HPDE6-E6E7 (cell line): Measurements from ENCODE around the gene CYP17A1.
"Not testable (repeated sequence)": the region's sequence is repeated elsewhere in the genome, so short reads cannot be mapped to it uniquely, and the experiment has no call there.

ENCODE experiments used
- DNase-seq: peaks from one replicate; pipeline ENCODE4 v3.0.0; 2011; ENCODE audit warnings: missing footprints; ENCODE audit errors: extremely low spot score

Gene CYP17A1

DNA sequence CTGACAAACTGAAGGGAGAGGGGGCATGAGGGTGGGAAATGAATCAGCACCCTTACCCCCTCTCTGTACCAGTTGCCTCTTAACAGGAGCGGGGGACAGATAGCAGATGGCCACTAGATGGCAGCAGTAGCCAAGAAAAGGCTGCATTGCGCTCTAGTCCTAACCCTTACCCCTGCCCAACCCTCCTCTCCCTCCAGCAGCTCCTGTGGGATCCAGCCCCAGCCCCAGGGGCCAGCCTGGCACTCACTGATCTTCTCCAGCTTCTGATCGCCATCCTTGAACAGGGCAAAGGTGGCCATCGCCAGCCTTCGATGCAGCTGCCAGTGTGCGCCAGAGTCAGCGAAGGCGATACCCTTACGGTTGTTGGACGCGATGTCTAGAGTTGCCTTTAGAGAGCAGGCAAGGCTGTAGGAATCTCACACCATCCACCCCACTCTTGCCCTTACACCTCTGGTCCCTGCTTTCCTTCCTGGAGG is 2.2 kb downstream of the CYP17A1 start:
- DNase-seq, result peak; percentile 75

DNA sequence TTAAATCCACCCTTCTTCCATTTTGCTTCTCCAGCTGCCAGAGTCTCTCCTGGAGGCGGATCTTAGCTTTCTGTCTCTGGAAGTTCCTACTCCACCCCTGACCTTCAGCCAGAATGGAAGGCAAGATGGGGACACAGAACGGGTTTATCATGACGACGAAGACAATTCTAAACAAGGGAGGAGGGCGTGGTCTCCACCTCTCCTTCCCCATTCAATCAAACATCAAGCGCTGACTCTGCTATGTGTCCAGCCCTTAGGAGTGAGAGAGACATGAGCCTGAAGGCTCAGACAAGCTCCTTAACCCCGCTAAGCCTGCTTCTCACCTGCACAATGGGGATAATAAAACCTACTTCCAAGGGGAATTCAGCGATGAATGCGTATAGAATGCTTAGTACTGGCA is 3.1 kb downstream of the CYP17A1 start:
- no peak for DNase-seq

DNA sequence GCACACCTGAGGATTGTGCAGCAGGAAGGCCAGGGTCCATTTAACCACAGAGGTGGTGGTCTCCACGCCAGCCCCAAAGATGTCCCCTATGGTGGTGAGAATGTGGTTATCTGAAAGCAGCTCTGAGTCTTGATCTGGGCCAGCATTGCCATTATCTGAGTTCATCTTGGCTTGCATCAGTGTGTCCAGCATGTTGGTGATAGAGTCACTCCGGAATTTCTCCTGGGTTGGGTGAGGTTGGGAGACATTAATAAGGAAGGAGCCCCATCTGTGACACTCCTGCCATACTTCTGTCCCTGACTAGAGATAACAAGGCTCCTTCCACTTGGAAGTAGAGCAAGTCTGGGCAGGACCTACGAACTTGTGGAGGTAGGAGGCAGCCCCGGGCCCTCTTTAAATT is 4.2 kb downstream of the CYP17A1 start:
- DNase-seq, result no peak

DNA sequence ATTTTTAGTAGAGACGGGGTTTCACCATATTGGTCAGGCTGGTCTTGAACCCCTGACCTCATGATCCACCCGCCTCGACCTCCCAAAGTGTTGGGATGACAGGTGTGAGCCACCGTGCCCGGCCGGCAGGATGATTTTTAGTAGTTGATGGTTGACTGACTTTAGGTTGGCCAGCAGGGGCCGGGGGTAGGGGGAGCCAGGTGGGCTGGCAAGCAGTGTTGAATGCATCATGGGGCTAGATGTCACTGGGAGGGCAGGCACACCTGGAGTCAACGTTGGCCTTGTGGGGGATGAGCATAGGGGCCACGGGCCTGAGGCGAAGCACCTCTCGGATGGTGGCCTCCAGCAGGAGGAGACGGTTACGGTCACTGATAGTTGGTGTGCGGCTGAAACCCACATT is 5.0 kb downstream of the CYP17A1 start:
- no peak for DNase-seq

DNA sequence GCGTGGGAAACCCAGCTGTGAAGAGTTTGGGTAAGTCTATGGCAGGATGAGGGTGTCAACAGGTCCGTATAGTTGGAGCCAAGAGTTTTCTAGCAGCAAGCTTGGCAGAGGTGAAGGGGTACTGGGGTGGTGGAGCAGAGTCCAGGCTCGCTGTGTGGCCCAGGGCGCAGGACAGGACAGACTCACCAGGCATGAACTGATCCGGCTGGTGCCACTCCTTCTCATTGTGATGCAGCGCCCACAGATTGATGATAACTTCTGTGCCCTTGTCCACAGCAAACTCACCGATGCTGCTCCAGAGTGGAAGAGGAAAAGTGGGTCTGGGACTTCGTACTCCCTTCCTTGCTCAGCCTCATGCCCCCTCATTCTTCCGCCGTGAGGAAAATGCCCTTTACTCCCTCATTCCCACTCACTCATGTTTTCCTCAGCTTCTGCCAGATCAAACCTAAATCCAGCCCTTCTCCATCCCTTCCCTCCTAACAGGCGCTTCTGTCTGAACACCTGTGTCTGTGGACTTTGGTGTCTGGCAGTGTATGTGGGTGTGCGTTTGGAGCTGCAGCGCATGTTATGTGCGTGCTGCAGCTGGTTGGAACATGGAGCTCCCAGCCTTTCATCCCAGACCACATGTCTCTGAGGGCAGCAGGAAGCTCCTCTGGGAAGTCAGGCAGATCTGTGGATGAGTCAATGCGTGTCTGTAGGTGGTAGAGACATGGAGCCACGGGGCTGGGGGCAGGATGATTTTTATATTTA is 5.7 kb downstream of the CYP17A1 start:
- DNase-seq, result no peak

DNA sequence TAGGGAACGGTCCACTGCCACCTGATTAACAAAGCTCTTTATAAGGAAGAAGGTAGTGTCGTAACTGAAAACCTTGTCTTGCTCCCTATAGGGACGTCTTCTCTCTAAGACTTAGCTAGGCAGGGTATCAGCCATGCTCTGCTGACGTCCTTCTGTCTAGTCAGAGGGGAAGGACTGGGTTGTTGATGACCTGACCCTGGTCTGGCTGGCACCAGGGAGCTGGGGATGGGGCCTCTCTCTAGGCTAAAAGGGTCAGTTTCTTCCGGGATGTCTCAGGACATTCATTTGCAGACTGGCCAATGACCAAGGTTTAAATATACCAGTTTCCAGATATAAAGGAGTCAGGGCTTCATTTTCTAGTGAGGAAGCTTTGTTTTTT is 9.6 kb downstream of the CYP17A1 start:
- no peak for DNase-seq

DNA sequence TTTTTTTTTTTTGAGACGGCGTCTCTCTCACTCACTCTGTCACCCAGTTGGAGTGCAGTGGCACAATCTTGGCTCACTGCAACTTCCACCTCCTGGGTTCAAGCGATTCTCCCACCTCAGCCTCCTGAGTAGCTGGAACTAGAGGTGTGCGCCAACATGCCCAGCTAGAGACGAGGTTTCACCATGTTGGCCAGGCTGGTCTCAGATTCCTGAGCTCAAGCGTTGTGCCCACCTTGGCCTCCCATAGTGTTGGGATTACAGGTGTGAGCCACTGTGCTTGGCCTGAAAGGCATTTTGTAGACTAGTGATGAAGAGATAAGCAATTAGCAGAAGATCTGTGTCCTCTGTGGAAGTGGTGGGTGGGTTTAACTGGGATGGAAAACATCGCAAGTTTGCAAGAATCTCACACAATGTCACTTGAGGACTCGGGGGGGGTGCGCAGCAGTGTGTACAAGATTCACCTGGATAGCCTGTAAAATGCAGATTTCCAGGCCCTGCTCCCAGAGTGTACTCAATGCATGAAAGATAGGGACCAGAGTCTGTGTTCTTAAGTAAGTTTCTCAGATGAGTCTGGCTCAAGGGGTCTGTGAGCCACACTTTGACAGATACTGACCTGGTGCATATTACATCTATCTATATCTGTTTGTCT is 10.9 kb downstream of the CYP17A1 start:
- no peak for DNase-seq

DNA sequence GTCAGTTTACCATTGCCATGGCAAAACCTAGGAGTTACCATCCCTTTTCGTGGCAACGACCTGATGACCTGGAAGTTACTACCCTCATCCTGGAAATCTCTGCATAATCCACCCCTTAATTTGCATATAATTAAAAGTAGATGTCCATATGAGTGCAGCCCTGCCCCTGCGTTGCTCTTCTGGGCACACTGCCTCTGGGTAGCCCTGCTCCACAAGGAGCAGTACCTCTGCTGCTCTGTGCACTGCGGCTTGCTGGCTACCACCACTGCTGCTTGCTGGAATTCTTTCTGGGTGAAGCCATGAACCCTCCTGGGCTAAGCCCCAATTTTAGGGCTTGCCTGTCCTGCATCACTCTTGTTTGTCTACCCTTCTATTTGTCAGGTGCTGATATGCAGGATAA is 12.5 kb downstream of the CYP17A1 start:
- DNase-seq, result no peak

DNA sequence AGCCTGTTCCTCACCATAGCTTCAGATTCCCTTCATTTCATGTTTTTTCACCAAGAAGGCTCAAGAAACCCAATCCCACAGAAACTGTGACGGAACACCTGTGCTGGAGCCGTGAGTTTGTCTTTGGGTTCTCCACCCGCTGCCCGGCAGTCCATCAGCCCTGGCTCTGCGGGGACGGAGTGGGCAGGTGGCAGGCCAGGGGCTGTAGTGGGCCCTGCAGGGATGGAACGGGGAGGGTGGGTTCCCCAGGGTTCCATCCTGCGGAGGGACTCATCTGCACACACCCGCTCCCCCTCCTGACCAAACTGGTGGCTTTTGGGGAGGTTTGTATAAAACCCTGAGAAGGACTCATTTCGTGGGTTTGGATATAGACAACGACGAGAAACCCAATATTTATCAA is 15.0 kb downstream of the CYP17A1 start:
- no peak for DNase-seq

DNA sequence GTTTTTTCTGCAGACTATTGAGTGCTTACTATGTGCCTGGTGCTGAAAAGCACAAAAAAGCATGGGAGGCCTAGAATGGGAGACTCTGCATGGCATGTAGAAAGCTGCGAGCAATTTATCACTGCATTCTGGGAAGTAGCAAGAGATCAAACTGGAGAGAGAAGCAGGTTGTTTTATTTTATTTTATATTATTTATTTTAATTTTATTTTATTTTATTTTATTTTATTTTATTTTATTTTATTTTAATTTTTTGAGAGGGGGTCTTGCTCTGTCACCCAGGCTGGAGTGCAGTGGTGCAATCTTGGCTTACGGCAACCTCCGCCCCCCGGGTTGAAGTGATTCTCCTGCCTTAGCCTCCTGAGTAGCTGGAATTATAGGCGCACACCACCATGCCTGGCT is 17.2 kb downstream of the CYP17A1 start:
- not testable (repeated sequence) for DNase-seq

DNA sequence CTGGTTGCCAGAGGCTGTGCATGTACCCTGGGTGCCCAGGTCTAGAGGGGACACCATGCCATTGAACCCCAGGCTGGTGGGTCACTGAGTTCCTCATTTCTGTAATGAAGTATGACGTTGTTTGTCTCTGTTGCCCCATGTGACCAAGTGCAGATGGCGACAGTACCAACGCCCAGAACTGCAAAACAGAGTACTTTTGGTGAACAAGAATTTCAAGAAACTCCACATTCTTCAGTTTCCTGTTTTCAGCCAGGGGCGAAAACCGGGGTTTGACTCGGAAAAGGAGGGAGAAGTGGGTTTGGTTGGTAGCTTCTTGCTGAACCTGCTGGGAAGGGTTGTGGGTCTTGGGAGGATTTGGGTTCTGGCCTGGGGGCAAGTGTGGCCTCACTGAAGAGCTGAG is 18.2 kb downstream of the CYP17A1 start:
- DNase-seq, result no peak

DNA sequence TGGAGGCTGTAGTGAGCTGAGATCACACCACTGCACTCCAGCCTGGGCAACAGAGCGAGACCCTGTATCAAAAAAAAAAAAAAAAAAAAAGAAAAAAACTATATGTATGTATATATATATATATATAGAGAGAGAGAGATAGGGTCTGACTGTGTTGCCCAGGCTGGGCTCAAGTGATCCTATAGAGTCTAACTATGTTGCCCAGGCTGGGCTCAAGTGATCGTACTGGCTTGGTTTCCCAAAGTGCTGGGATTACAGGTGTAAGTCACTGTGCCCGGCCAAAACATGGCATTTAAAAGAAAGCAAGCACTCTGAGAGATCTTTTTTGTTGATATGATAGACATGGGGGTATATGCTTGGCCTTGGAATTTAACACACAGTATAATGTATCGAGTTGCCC is 20.0 kb downstream of the CYP17A1 start:
- DNase-seq, result no peak

DNA sequence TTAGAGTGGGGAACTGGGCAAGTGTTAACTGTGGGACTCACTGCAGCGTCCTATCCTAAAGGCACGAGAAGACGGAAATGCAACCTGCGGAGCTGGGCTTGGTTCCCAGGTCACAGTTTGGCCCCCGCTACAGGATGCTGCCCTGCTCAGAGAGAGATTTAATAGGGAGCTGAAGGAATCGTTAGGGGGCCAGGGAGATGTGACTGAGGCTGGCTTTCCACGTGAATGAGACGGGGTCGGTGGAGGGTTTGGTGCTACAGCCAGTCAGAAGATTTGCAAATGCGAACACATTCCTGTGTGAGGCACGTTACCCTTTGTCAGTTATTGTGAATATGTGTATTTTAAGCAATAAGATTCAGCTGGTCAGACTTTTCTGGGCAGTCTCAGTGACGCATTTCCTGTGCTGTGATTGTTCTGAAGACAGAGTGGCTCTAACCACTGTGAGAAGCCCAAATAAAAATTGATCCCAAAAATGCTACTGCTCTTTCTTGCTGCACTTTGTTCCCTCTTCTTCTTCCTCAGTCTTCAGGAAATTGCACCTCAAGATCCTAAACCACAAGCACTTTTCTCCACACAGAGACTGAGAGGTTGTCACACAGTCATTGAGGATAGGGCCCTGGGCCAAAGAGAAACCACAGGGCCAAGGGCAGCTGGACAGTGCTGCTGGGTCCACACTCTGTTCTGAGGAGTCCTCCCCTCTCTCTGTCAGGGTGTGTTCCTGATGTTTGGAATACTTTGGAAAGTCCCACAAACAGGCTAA is 21.2 kb downstream of the CYP17A1 start:
- no peak for DNase-seq

DNA sequence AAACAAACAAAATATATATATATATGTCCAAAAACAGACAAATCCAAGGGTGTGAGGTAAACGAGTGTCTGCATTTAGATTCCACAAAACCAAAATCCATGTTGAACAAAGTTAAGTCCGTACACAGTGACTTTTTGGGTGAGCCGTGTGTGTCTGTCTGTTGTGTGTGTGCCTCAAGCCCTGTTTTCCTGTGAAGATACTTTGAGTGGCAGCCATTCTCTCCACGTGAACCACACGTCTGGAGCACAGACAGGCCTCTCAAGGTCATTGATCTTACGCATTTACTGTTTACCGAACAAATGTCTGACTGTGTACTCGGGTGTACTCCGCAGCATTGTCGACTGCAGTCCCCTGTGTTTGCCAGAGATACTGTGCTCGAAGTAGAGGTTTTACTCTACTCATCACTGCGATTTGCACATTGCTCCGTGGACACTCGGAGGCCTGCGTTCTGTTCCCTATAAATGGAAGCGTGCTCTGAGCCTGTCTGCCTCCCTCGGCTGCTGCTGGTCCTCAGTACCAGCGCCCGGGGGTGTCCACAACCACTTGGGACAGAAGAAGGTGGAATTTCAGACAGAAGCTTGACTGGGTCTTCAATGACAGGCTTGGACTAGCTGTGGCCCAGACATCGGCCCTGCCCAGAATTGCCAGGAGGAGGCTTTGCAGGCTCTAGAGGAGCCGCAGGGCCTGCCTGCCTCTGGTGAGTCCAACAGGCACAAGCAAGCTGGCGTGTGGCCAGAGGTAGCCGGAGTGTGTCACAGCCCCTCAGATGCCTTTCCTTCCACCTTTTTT is 22.1 kb downstream of the CYP17A1 start:
- DNase-seq, result no peak

DNA sequence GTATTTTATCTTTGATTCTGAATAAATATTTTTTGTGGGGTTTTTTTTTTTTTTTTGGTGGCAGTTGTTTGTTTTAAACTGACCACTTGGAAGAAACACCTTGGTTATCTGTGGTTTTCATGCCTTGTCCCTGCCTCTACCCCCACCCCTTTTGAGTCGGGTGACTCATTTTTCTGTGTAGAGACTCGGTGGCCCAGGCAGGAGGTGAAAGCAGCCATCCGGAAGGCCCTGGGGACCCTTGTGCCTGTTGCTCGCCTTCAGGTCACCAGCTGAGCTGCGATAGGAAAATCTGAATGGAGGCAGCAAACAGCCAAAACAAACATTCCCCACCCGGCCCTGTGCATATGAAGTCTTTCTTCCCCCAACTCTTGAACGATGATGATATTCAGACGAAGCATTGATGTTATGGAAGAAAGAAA is 22.8 kb downstream of the CYP17A1 start:
- DNase-seq, result no peak

DNA sequence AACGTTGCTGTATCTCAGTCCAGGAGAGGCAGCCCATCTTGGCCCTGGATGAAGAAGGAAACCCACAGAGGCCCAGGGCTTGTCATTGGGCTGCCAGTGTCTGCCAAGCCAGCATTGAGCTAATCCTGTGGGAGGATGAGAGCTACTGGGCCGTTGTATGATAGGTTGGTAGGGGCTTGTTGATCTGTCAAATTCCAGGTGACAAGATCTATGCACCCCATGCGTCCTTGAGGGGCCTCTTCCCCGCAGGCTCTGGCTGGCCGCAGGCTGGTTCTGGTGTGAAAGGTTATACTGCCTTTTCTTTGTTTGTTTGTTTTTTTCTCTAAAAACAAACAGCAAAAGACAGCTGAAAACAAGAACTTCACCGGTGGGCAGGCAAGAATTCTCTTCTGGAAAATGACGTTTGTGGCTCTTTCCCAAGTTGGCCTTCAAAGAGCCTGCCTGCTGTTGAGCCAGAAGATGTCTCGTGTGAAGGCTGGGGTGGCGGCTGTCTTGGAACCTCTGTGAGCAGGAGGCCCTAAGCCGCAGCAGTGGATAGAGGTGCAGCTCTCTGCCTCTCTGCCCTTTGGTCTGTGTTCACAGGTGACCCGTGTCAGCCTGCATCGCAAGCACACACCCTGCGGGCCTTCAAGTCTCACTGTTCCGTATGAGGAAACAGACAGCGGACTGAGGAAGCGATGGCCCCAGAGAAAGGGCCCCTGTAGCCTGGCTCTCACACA is 23.3 kb downstream of the CYP17A1 start:
- DNase-seq, result no peak

DNA sequence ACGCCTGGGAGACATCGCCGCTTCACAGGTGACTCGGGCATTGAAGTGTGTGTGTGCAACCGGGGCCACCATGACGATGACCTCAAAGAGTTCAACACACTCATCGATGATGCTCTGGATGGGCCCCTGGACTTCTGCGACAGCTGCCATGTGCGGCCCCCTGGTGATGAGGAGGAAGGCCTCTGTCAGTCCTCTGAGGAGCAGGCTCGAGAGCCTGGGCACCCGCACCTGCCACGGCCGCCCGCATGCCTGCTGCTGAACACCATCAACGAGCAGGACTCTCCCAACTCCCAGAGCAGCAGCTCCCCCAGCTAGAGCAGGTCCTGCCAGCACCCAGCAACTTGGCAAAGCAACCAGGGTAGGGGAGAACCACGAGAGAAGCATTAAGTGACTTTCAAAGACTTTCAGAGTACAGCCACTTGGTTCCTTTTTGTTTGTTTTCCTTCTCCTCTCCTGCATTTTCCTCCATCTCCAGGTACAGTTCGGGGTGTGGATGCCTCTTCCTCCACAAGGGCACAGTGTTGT is 24.1 kb downstream of the CYP17A1 start:
- DNase-seq, result no peak

DNA sequence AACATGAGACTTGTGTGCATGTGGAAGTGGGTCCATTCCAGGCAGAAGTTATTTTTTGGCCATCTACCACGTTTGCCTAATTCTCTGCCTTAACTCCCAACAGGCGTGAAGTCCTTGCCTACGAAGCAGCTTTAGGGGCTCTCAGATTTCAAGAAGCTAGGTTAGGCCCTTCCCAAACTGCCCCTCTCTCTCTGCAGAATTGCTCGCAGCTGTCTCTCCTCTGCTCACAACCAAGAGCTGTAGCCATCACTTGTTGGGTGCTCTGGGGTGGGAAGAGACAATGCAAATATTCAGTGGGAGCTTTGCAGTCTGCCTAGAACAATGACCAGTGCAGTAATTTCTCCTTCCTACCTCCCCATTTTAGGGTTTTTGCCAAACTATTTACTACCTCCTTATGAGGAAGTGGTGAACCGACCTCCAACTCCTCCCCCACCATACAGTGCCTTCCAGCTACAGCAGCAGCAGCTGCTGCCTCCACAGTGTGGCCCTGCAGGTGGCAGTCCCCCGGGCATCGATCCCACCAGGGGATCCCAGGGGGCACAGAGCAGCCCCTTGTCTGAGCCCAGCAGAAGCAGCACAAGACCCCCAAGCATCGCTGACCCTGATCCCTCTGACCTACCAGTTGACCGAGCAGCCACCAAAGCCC is 24.9 kb downstream of the CYP17A1 start:
- DNase-seq, result no peak

DNA sequence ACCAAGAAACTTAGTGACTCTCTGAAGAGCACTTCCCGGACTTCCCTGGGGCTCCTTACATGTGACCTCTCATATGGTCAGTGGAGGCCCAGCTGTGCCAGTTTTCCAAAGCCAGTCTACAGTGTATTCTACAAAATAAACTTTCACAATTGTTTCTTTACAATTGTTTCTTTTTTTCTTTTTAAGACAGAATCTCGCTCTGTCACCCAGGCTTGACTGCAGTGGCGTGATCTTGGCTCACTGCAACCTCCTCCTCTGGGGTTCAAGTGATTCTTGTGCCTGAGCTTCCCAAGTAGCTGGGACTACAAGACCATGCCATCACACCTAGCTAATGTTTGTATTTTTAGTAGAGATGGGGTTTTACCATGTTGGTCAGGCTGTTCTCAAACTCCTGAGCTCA is 25.9 kb downstream of the CYP17A1 start:
- DNase-seq, result no peak

DNA sequence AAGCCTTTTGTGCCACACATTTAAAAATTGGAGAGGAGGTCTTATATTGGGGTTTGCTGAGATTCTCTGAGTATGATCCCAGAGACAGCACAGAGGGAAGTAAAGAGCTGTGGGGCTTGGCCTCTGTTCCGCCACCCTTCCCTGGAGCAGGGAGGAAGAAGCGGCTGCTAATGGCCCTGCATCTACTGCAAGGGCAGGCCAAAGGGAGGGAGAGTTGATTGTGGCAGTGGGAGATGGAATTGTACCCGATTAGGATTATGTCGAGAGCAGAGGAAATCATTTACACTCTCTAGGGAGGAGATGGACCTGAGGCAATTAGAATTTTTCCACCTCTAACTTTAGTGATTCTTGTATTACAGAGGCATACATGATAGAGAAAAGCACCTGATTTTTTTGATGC is 28.8 kb downstream of the CYP17A1 start:
- DNase-seq, result no peak
